ENCODE results near the gene HS2ST1. TPM values are rescaled to one million over a fixed set of nuclear protein-coding genes. Genes with fewer than 3 reads are reported as not detected.

Gene HS2ST1
- polyA plus RNA-seq, 3 donors, result 2.6 to 6.0 (median 4.2) TPM

DNA sequence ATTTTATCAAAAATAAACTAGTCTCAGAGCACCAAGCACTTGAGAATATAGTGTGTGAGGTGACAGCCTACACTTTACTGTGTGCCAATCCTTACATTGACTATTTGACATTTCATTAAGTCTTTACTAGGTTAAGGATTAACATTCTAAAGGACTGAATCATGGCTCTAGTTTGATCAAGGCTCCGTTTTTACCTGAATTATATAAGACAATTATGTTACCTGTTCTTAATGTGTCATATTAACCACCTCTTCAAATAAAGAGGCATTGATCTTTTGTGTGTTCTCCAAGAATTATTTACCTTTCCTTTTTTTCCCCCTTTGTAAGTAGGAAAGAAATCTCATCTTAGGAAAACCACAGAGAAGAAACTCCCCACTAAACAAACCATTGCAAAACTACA, 189.7 kb downstream of the HS2ST1 start:
- Histone ChIP-seq H2AFZ (ENCODE audit: insufficient read depth, low read depth, low read length, poor library complexity, severe bottlenecking) (no peak overlapping the region), H3K36me3 (replicated peaks in 1 of 2; ENCODE audit: control insufficient read depth in 1 of 2, insufficient read depth in 2 of 2, low read length in 2 of 2) (no peaks in the 10 kb centered on the region), H3K4me2 (replicated peaks; ENCODE audit: extremely low read depth, low read length, poor library complexity, severe bottlenecking) (no peak overlapping the region), H3K9ac (ENCODE audit: insufficient read depth, low read length, poor library complexity, severe bottlenecking) (no peak overlapping the region), H3K4me3 (replicated peaks in 1 of 3; ENCODE audit: low read depth in 2 of 3, low read length in 3 of 3) (no peak overlapping the region), H3K9me3 (replicated peaks in 1 of 2; ENCODE audit: control insufficient read depth in 1 of 2, insufficient read depth in 1 of 2, low read length in 2 of 2) (peaks cover 0 to 12% of the 10 kb centered on the region in 2 donors), H3K27ac (ENCODE audit: low read depth in 1 of 2, low read length in 2 of 2) (no peak overlapping the region), H4K20me1 (ENCODE audit: insufficient read depth, low read length) (no peaks in the 10 kb centered on the region), H3K27me3 (ENCODE audit: control insufficient read depth in 2 of 2, insufficient read depth in 2 of 2, low read length in 2 of 2) (no peaks in the 10 kb centered on the region), H3K79me2 (ENCODE audit: insufficient read depth, low read length) (no peaks in the 10 kb centered on the region), H3K4me1 (ENCODE audit: control insufficient read depth in 1 of 2, insufficient read depth in 2 of 2, low read length in 2 of 2) (no peaks in the 10 kb centered on the region)
- no peak for TF ChIP-seq CTCF (IDR thresholded peaks at IDR 0.05)
- no peak for DNase-seq
- H3K27me3 Mint-ChIP-seq (ENCODE audit: low read depth in 3 of 3), result peaks cover 0 to 2% (median 0%) of the 10 kb centered on the region in 3 donors
- peaks cover 9 to 22% of the 10 kb centered on the region in 2 donors for H3K36me3 Mint-ChIP-seq
- intact Hi-C loops (cut with micrococcal nuclease), result no loop called here
- no peak overlapping the region for H3K27ac Mint-ChIP-seq
- WGBS (ENCODE audit: insufficient coverage), result no CpG with 5 or more reads among the region's 1 CpG
- no peak overlapping the region for H3K4me3 Mint-ChIP-seq
- no peaks in the 10 kb centered on the region for H3K4me1 Mint-ChIP-seq
- H3K9me3 Mint-ChIP-seq, result peaks cover 0 to 8% (median 5%) of the 10 kb centered on the region in 7 donors

GRCh38 chr1:87104945-87105344, 190.5 kb downstream of the HS2ST1 start:
- Mint-ChIP-seq H3K36me3 (peaks cover 9 to 15% of the 10 kb centered on the region in 2 donors), H3K27me3 (ENCODE audit: low read depth in 3 of 3) (peaks cover 0 to under 1% (median 0%) of the 10 kb centered on the region in 3 donors), H3K4me1 (no peaks in the 10 kb centered on the region), H3K4me3 (no peak overlapping the region), H3K27ac (no peak overlapping the region), H3K9me3 (peaks cover 0 to 8% (median 5%) of the 10 kb centered on the region in 7 donors)
- DNase-seq, result no peak
- Histone ChIP-seq H3K9me3 (replicated peaks in 1 of 2; ENCODE audit: control insufficient read depth in 1 of 2, insufficient read depth in 1 of 2, low read length in 2 of 2) (peaks cover 0 to 8% of the 10 kb centered on the region in 2 donors), H3K27me3 (ENCODE audit: control insufficient read depth in 2 of 2, insufficient read depth in 2 of 2, low read length in 2 of 2) (no peaks in the 10 kb centered on the region), H3K4me1 (ENCODE audit: control insufficient read depth in 1 of 2, insufficient read depth in 2 of 2, low read length in 2 of 2) (no peaks in the 10 kb centered on the region), H3K36me3 (replicated peaks in 1 of 2; ENCODE audit: control insufficient read depth in 1 of 2, insufficient read depth in 2 of 2, low read length in 2 of 2) (no peaks in the 10 kb centered on the region), H2AFZ (ENCODE audit: insufficient read depth, low read depth, low read length, poor library complexity, severe bottlenecking) (no peak overlapping the region), H3K79me2 (ENCODE audit: insufficient read depth, low read length) (no peaks in the 10 kb centered on the region), H3K4me3 (replicated peaks in 1 of 3; ENCODE audit: low read depth in 2 of 3, low read length in 3 of 3) (no peak overlapping the region), H3K4me2 (replicated peaks; ENCODE audit: extremely low read depth, low read length, poor library complexity, severe bottlenecking) (no peak overlapping the region), H3K9ac (ENCODE audit: insufficient read depth, low read length, poor library complexity, severe bottlenecking) (no peak overlapping the region), H4K20me1 (ENCODE audit: insufficient read depth, low read length) (no peaks in the 10 kb centered on the region), H3K27ac (ENCODE audit: low read depth in 1 of 2, low read length in 2 of 2) (no peak overlapping the region)
- TF ChIP-seq CTCF (IDR thresholded peaks at IDR 0.05), result no peak
- intact Hi-C loops (cut with micrococcal nuclease), result no loop called here

Data from CD14-positive monocyte (primary cell).